NCI-H226 (cell line): ENCODE data around the gene DMAC1.

Source experiments
- DNase-seq: peaks from one replicate; pipeline ENCODE4 v3.0.0-alpha.2; 2015

The DMAC1 gene

GRCh38 chr9:7782400-7783120 is 17.0 kb downstream of the DMAC1 start:
- DNase-seq, result no peak

GRCh38 chr9:7780261-7780988 is 19.2 kb downstream of the DMAC1 start:
- peak; percentile 59 for DNase-seq

GRCh38 chr9:7778851-7779600 is 20.6 kb downstream of the DMAC1 start:
- DNase-seq, result no peak

GRCh38 chr9:7777771-7778170 is 21.8 kb downstream of the DMAC1 start:
- no peak for DNase-seq

GRCh38 chr9:7770111-7770510 is 29.5 kb downstream of the DMAC1 start:
- DNase-seq, result no peak

GRCh38 chr9:7762600-7762999 is 37.0 kb downstream of the DMAC1 start:
- no peak for DNase-seq

GRCh38 chr9:7760014-7760415 is 39.6 kb downstream of the DMAC1 start:
- no peak for DNase-seq

GRCh38 chr9:7756088-7756487 is 43.5 kb downstream of the DMAC1 start:
- peak; percentile 6 for DNase-seq

GRCh38 chr9:7752481-7752880 is 47.1 kb downstream of the DMAC1 start:
- DNase-seq, result no peak
